ENCODE measurements around the gene TLCD3A.
"Not testable (repeated sequence)": the region's sequence is repeated elsewhere in the genome, so short reads cannot be mapped to it uniquely, and the experiment has no call there.

Gene TLCD3A

GRCh38 chr17:781805-782731 lies 49.7 kb downstream of the TLCD3A start, which contains the start of the genes GLOD4 and MRM3:
Gene GLOD4 (minus strand): TSS chr17:782280. CDS start chr17:782255, 25 bp downstream.
Gene MRM3 (plus strand): TSS chr17:782353. CDS start chr17:782379, 26 bp downstream.
- in situ Hi-C loops (cut with MboI; ENCODE audit: low sequenced_read_pairs), result no loop called here

GRCh38 chr17:784143-784542 lies 51.7 kb downstream of the TLCD3A start:
- in situ Hi-C loops (cut with MboI; ENCODE audit: low sequenced_read_pairs), result no loop called here

DNA sequence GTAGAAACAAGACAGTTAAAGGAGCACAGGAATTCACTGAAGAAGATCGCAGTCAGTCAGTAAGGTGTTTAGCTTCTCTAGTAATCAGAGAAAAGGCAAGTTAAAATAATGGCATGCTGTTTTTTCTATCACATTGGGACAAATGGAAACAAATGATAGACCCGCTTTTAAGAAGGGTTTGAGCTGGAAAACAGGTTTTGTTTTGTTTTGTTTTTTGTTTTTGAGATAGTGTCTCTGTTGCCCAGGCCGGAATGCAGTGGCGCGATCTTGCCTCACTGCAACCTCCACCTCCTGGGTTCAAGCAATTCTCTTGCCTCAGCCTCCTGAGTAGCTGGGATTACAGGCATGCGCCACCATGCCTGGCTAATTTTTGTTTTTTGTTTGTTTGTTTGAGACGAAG lies 53.5 kb downstream of the TLCD3A start:
- in situ Hi-C loops (cut with MboI; ENCODE audit: low sequenced_read_pairs), result not testable (repeated sequence)

DNA sequence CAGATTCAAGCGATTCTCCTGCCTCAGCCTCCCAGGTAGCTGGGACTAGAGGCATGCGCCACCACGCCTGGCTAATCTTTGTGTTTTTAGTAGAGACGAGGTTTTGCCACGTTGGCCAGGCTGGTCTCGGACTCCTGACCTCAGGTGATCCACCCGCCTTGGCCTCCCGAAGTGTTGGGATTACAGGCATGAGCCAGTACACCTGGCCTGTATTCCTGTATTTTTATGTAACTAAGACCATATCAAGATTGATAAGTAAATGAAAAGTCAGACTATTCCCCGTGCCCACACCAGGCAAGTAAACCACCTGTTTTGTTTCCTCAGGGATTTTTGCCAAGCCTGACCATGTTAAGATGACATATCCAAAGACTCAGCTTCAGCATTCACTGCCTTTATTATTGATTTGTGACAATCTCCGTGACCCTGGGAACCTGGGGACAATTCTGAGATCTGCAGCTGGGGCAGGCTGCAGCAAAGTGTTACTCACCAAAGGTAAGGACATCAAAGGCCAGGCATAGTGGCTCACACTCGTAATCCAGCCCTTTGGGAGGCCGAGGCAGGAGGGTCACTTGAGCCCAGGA lies 55.3 kb downstream of the TLCD3A start:
- in situ Hi-C loops (cut with MboI; ENCODE audit: low sequenced_read_pairs), result no loop called here

- in situ Hi-C loops (cut with MboI; ENCODE audit: low sequenced_read_pairs), result no loop called here
These were observed 56.2 kb downstream of the TLCD3A start for GRCh38 chr17:788551-788950.

DNA sequence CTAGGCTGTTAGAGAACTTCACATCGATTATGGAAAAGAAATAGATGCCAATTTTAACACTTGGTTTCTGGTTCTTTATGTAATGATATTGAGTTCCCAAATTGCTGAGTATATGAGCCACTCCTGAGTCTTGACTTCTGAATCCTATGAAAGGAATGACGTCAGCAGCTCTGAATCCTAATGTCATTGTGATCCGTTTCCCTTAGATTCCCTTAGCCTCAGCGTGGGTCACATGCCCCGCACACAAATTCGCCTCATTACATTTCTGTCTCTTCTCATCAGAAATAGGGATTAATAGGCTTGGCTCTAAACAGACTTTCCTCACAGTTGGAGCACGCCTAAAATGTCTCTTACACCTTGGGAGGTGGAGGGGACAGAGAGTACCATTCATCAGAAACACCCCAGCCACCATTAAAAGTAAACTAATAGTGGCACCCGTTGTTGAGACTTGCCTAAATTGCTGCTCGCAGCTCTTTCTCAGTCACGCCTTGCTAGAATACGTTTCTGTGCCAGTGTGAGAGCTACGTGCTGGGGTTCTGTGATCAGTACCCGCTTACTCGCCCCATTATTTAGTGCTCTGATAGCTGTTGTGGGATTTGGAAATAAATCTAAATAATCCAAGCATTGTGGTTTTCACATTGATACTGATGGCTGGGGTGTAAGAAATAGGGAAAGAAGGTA lies 56.9 kb downstream of the TLCD3A start:
- in situ Hi-C loops (cut with MboI; ENCODE audit: low sequenced_read_pairs), result no loop called here

DNA sequence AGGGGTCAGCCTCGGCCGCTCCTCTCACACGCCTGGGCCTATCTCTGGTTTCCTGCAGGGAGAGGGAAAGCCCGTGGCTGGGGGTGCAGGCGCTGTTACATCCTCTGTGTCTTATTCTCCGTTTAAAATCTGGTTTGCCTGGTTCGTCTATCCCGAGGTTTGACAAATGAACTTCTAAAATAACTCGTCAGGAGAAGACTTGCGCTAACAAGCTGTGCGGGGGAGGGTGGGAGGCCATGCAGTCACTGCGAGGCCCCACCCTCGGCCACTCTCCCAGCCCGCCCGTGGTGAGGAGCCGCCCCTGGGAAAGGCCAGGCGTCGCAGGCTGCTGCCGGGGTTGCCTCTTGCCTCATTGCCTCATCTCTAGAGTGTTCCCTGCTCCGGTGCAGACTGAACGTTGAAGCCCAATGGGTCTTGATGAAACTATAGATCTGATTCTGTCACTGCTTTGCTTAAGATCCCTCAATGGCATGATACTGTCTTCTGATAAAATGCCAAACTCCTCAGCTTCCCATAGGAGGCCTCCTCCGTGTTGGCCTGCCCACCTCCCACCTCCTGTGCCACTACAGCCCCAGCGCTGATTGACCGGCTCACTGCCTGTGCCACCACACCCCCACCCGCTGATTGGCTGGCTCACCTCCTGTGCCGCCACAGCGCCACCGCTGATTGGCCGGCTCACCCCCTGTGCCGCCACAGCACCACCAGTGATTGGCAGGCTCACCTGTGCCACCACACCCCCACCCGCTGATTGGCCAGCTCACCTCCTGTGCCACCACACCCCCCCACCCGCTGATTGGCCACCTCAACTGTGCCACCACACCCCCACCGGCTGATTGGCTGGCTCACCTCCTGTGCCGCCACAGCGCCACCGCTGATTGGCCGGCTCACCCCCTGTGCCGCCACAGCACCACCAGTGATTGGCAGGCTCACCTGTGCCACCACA lies 57.8 kb downstream of the TLCD3A start:
- in situ Hi-C loops (cut with MboI; ENCODE audit: low sequenced_read_pairs), result not testable (repeated sequence)

DNA sequence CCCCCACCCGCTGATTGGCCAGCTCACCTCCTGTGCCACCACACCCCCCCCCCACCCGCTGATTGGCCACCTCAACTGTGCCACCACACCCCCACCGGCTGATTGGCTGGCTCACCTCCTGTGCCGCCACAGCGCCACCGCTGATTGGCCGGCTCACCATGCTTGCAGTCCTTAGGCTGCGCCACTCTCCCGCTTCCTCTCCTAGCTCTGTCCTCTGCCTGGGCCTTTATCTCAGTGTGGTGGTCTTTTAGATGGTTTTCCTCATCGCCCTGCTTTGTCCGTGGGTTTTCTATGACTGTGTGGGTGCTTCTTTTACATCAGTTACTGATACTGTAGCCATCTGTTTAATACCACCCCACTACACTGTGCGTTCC lies 58.5 kb downstream of the TLCD3A start:
- in situ Hi-C loops (cut with MboI; ENCODE audit: low sequenced_read_pairs), result not testable (repeated sequence)

GRCh38 chr17:791829-792228 lies 59.4 kb downstream of the TLCD3A start:
- in situ Hi-C loops (cut with MboI; ENCODE audit: low sequenced_read_pairs), result no loop called here

- in situ Hi-C loops (cut with MboI; ENCODE audit: low sequenced_read_pairs), result no loop called here
These were observed 59.9 kb downstream of the TLCD3A start for GRCh38 chr17:792277-792676.
